Measurements from ENCODE around the gene APBA1. TPM values are rescaled to one million over a fixed set of nuclear protein-coding genes. Genes with fewer than 3 reads are reported as not detected.

Gene APBA1
- polyA plus RNA-seq, 1 experiment, result 4.6 TPM

DNA sequence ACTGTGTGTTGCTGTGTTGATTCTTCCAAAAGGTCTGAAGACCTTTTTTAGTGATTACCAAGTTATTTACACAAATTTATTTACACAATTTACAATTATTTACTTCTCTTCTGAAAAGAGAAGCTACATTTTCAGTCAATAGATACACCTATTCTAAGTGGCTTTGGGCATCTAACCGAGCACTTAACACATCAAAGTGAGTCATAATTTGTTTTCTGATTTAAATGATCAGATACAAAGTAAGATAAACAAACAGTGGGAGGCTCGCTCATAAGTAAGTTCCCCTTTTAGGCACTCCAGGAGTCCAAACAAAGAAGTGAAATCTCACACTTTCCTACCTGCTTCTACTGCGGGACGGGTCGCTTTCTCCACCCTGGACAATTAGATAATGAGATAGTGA lies 90.2 kb downstream of the APBA1 start:
- no peaks in the 10 kb centered on the region for H3K27me3 ChIP-seq (ENCODE audit: control insufficient read depth, insufficient read depth, low read length)
- TF ChIP-seq CTCF (IDR thresholded peaks at IDR 0.05; ENCODE audit: insufficient read depth, low read depth, low read length), result no peak
- H3K4me3 ChIP-seq (ENCODE audit: low read depth, low read length), result no peak overlapping the region
- DNase-seq (ENCODE audit: low read depth), result no peak
- H3K36me3 ChIP-seq (ENCODE audit: control insufficient read depth, insufficient read depth, low read length), result no peaks in the 10 kb centered on the region
- ChIA-PET CTCF (interaction anchor here (1.6 kb wide), 1 partner anchor 10 kb away, joined by 3 read pairs; no protein-coding TSS in a partner anchor), POLR2A (no interaction called here)

GRCh38 chr9:69580582-69581214 lies 91.5 kb downstream of the APBA1 start:
- CTCF ChIA-PET, result no interaction called here
- POLR2A ChIA-PET, result no interaction called here
- TF ChIP-seq CTCF (IDR thresholded peaks at IDR 0.05; ENCODE audit: insufficient read depth, low read depth, low read length), result no peak
- H3K36me3 ChIP-seq (ENCODE audit: control insufficient read depth, insufficient read depth, low read length), result no peaks in the 10 kb centered on the region
- no peak overlapping the region for H3K4me3 ChIP-seq (ENCODE audit: low read depth, low read length)
- no peak for DNase-seq (ENCODE audit: low read depth)
- no peaks in the 10 kb centered on the region for H3K27me3 ChIP-seq (ENCODE audit: control insufficient read depth, insufficient read depth, low read length)

GRCh38 chr9:69579760-69580581 lies 92.2 kb downstream of the APBA1 start:
- no peak for DNase-seq (ENCODE audit: low read depth)
- ChIA-PET POLR2A (no interaction called here), CTCF (no interaction called here)
- H3K4me3 ChIP-seq (ENCODE audit: low read depth, low read length), result no peak overlapping the region
- TF ChIP-seq CTCF (IDR thresholded peaks at IDR 0.05; ENCODE audit: insufficient read depth, low read depth, low read length), result no peak
- H3K27me3 ChIP-seq (ENCODE audit: control insufficient read depth, insufficient read depth, low read length), result no peaks in the 10 kb centered on the region
- H3K36me3 ChIP-seq (ENCODE audit: control insufficient read depth, insufficient read depth, low read length), result no peaks in the 10 kb centered on the region

- CTCF ChIA-PET, result no interaction called here
- H3K4me3 ChIP-seq (ENCODE audit: low read depth, low read length), result no peak overlapping the region
- no peaks in the 10 kb centered on the region for H3K36me3 ChIP-seq (ENCODE audit: control insufficient read depth, insufficient read depth, low read length)
- no peaks in the 10 kb centered on the region for H3K27me3 ChIP-seq (ENCODE audit: control insufficient read depth, insufficient read depth, low read length)
- DNase-seq (ENCODE audit: low read depth), result no peak
- POLR2A ChIA-PET, result no interaction called here
- no peak for TF ChIP-seq CTCF (IDR thresholded peaks at IDR 0.05; ENCODE audit: insufficient read depth, low read depth, low read length)
Observed at GRCh38 chr9:69579032-69579758, 93.0 kb downstream of the APBA1 start.

- Histone ChIP-seq H3K36me3 (ENCODE audit: control insufficient read depth, insufficient read depth, low read length) (no peaks in the 10 kb centered on the region), H3K4me3 (ENCODE audit: low read depth, low read length) (no peak overlapping the region), H3K27me3 (ENCODE audit: control insufficient read depth, insufficient read depth, low read length) (no peaks in the 10 kb centered on the region)
- no peak for TF ChIP-seq CTCF (IDR thresholded peaks at IDR 0.05; ENCODE audit: insufficient read depth, low read depth, low read length)
- ChIA-PET POLR2A (no interaction called here), CTCF (no interaction called here)
- no peak for DNase-seq (ENCODE audit: low read depth)
Observed at GRCh38 chr9:69578026-69578425, 94.1 kb downstream of the APBA1 start.

Measured in BJ (cell line).